ENCODE measurements around the gene ASB17. TPM values are rescaled to one million over a fixed set of nuclear protein-coding genes. Genes with fewer than 3 reads are reported as not detected.

The ASB17 gene
- total RNA-seq, 2 donors from 2014 or later = not detected

Other genes with a start within 250 kb of the ASB17 start
- 10 to 100 TPM; 33.4 to 38.1 TPM for gene ACADM, start 207.7 kb downstream of the ASB17 start, total RNA-seq
- gene RABGGTB, start 146.1 kb downstream of the ASB17 start, total RNA-seq = 10 to 100 TPM; 49.7 to 49.9 TPM
- gene MSH4, start 135.5 kb downstream of the ASB17 start, total RNA-seq = under 1 TPM; 0.37 to 0.76 TPM
- gene ST6GALNAC3, start 142.3 kb upstream of the ASB17 start, total RNA-seq = 10 to 100 TPM; 12.9 to 18.9 TPM